HL-60/S4 treated with phorbol 12-myristate 13-acetate at 8.2 ng/mL for 4 days and 3 days (cell line): ENCODE data around the gene INTS1.
"Not testable (repeated sequence)": the region's sequence is repeated elsewhere in the genome, so short reads cannot be mapped to it uniquely, and the experiment has no call there.

Experiments
- in situ Hi-C: fragments of 300-500 bp; cut with MboI; formaldehyde crosslinking; loops from 2 replicates; pipeline ENCODE4 v1.15.0; 2022; ENCODE audit warnings: low sequenced_read_pairs

Gene INTS1

DNA sequence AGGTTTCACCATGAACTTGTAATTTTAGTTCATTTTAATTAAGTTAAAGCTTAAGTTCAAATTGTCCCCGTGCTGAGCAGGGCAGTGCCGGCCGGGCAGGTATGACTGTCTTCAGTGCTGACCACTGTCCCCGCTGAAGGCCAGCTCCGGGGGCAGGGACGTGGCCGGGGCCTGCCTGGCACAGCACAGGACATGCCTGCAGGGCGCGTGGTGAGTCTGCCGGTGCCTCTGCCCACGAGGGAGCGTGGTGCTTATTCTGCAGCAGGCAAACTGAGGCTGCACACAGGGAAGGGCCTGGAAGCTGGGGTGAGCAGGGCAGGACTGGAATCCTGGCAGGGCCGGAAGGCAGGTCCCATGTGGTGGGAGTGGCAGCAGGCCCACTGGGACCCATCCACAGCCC, 54.7 kb downstream of the INTS1 start:
- in situ Hi-C loops: no loop called here

DNA sequence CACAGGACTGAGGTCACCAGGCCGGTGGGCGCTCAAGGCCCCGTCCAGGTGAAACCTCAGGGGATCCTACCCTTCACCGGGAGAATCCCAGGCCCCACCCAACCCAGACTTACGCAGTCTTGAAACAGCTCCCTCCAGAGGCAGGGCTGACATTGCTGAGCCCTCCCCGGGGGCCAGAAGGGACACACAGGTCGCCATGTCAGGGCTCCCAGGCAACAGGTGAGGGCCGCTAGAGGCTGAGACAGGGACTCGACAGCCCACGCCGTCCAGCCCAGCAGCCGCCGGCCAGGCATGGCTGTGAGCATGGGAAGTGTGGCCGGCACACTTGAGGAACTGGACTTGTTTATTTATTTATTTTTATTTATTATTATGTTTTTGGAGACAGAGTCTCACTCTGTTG, 55.2 kb downstream of the INTS1 start:
- in situ Hi-C loops: no loop called here

DNA sequence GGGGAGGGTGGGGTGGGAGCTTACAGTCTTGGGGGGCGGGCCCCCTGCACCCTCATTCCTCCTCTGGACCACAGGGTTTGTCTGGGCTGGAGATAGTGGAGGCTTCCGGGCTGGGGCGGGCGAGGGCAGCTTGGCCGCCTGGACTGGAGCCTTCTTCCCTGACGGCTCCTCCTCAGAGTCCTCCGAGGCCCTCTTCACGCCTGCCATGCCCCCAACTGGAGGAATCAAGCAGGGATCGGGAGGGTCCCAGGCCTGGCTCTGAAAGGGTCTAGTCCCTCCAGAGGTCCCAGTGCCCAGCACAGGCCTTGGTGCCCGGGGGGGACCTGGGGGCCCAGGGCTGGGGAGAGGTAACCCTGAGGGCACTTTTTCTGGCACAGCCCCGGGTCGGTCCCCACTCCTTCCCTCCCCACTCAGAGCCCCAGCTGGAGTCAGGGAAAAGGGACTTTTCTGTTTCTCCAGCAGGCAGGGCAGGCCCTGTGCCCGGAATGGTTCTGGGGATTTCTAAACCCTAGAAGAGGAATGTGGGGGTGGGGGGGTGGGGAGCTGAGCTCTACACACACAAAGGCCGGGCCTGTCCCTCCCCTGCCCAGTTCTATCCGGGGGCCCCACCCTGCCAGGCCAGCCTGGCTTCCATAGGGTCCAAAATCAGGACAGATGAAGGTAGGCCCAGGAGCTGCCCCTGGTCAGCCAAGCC, 56.5 kb downstream of the INTS1 start:
- in situ Hi-C loops: no loop called here

DNA sequence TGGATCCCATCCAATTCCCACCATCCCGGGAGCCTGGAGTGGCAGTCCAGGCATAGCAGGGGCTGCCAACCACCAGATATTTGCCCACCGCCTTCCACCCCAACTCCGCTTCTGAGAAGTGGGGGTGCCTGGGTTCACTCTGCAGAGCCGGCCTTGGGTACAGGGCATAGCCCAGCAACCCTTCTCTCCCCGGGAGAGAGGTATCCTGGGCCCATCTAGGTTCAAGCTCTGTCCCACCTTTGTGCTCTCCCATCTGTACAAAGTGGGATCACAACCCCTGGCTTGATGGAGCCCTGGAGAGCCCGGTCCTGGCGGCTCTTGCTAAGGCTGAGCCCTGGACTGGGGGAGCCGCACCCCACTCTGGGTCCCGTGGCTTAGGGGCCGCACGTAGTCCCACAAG, 57.1 kb downstream of the INTS1 start:
- in situ Hi-C loops: no loop called here

GRCh38 chr7:1446620-1447032, 57.6 kb downstream of the INTS1 start:
- in situ Hi-C loops: no loop called here

DNA sequence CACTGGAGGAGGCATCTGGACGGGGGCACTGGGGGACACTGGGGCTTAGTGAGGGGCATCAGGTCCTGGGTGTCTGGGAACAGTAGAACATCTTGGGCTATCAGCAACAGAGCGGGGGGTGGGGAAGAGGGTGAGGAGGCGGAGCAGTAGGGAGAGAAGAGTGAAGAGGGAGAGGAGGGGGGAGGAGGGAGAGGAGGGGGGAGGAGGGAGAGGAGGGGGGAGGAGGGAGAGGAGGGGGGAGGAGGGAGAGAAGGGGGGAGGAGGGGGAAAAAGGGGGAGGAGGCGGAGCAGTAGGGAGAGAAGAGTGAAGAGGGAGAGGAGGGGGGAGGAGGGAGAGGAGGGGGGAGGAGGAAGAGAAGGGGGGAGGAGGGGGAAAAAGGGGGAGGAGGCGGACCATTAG, 58.2 kb downstream of the INTS1 start:
- in situ Hi-C loops: not testable (repeated sequence)

- in situ Hi-C loops: no loop called here
Observed at GRCh38 chr7:1445341-1445740, 58.8 kb downstream of the INTS1 start.

- in situ Hi-C loops: no loop called here
Observed at GRCh38 chr7:1444925-1445322, 59.3 kb downstream of the INTS1 start.

DNA sequence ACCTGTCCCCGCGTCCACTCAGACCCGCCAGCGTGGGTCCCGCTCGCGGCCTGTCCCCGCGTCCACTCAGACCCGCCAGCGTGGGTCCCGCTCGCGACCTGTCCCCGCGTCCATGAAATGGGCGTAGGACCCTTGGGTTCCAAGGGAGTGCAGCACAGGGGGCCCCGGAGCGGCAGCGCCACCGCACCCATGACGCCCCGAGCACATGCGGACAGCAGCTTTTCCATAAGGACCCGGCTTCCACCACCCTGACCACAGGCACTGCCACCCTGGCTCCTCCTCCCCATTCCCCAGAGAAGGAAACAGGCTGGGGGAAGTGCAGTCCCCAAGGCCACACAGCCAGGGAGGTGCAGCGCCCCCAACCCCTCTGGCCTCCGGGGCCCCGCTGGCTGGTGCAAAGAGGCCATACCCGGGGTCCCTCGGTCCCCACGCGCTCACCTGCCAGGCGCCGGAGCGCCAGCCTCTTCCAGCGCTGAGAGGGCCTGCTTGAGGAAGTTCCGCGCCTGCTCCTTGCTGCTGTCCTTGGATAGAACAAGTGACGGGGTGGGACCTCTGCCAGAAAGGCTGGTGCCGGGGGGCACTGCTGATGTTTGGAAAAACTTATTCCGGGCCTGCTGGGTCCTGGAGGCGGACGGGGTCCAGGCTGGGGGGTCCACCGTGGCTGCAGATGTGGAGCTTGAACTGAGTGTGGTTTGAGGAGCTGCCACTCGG, 59.8 kb downstream of the INTS1 start:
- in situ Hi-C loops: no loop called here

DNA sequence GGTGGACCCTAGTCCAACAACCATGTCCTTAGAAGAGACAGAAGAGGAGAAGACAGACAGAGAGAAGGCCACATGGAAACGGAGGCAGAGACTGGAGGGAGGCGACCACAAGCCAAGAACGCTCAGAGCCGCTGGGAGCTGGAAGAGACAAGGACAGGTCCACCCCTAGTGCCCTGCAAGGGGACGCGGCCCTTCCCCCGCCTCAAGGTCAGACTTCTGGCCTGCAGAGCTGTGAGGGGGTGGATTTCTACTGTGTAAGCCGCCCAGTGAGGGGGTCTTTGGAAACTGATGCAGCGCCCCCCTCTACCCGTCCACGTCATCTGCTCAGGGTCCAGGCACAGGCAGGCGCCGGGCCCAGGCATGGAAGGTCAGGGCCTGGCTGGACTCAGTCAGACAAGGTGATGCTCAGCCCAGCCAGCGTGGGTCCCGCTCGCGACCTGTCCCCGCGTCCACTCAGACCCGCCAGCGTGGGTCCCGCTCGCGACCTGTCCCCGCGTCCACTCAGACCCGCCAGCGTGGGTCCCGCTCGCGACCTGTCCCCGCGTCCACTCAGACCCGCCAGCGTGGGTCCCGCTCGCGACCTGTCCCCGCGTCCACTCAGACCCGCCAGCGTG, 60.5 kb downstream of the INTS1 start:
- in situ Hi-C loops: not testable (repeated sequence)

GRCh38 chr7:1442355-1443124, 61.6 kb downstream of the INTS1 start:
- in situ Hi-C loops: no loop called here

DNA sequence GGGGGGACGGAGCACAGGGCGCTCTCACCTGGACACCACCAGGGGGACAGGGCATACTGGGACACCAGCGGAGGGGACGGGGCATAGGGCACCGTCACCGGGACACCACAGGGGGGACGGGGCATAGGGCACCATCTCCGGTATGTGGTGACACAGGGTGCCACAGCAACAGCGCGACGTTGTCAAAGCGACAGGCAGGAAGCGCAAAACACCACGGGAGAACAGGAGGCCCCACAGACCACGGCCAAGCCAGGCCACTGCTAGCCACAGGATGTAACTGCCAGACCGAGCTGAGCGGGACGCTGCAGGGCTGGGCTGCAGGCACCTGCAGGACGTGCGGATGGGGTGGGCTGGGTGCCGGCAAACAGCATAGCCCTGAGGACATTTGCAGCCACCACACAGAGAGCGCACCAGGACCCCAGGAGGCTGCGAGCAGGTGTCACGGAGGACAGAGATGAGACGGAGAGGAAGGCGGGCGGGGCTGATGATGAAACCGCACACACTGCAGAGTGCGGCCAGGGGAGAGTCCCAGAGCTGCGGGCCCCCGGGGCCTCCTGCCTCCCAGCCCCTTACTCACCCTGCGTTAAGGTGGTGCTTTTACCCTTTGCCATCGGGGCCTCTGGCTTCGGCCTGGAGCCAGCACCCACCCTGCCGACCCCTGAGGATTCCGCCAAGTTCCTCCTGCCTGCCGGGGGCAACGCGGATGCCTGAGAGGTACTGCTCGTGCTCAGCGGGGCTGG, 62.4 kb downstream of the INTS1 start:
- in situ Hi-C loops: no loop called here

DNA sequence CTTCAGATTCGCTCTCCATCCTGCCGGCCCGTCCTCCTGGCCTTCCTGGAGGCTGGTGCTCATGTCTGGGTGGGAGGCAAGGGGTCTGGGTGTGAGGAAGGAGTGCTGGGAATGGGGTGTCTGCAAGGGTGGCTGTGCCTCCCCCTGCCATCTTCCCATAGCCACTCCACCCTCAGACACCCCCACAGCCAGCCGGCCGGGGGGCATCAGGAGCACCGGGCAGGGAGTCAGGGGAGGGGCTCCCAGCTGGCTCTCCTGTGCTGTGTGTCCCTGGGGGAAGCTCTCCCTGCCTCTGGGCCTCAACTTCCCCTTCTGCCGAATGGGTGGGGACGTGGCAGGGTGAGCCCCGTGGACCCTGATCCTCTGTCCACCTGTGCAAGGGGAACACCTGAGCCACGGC, 63.6 kb downstream of the INTS1 start:
- in situ Hi-C loops: no loop called here

- in situ Hi-C loops: no loop called here
Observed at GRCh38 chr7:1439373-1440363, 64.5 kb downstream of the INTS1 start.

GRCh38 chr7:1438821-1439220, 65.4 kb downstream of the INTS1 start:
- in situ Hi-C loops: no loop called here

DNA sequence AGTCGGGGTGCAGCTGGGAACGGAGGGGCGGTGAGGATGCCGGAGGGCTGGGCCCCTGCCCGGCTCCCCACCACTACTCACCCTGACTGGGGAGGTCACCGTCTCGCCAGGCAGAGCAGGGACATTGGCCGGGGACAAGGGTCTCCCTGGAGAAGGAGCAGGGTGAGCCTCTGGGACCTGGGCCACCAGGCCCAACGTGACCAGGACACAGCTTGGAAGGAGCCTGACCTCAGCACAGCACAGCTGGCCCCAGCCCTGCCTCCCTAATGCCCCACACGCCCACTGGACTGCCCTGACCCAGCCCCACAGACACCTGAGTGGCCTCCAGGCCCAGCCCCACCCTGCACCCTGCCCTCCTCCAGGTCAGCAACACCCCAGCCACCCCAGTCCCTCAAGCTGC, 66.0 kb downstream of the INTS1 start:
- in situ Hi-C loops: no loop called here

DNA sequence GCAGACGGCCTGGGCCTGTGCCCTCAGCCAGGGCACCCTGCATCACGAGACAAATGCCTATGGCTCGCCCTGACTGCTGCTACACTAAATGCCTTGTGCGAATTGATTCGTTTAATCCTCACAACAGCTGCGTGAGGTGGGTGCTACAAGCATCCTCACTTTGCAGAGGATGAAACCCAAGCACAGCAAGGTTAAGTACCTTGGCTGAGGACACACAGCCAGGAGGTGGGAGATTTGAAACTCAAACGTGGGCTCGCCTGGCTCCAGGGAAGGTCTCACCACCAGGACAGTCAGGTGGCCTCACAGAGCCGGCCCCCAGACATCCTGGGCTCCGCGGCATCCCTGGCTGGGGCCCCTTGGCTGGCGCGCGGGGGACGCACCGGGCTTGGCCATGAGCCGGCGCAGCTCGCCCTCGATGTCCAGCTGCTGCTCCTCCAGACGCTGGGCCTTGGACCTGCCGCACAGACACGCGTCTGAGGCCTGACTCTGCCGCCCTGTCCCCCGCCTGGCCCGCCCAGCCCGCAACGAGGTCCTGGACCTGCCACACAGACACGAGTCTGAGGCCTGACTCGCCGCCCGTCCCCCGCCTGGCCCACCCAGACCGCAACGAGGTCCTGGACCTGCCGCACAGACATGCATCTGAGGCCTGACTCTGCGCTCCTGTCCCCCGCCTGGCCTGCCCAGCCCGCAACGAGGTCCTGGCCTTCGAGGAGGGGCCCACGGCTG, 66.9 kb downstream of the INTS1 start:
- in situ Hi-C loops: no loop called here

GRCh38 chr7:1436608-1437007, 67.6 kb downstream of the INTS1 start:
- in situ Hi-C loops: no loop called here
